Activated naive CD8-positive, alpha-beta T cell treated with anti-CD3 and anti-CD28 coated beads, Interleukin-2, amount 50 U/mL, for 16 hours (primary cell): ENCODE data around the gene ATF1.
A peak's percentile ranks its signal among the peaks of the same experiment; 100 is the strongest.
"Not testable (repeated sequence)": the region's sequence is repeated elsewhere in the genome, so short reads cannot be mapped to it uniquely, and the experiment has no call there.

ENCODE experiments used
- DNase-seq: peaks from one replicate; pipeline ENCODE4 v3.0.0-alpha.2; 2020; ENCODE audit warnings: low read depth, low spot score

Gene ATF1

GRCh38 chr12:50751948-50752721, 11.8 kb upstream of the ATF1 start:
- no peak for DNase-seq

DNA sequence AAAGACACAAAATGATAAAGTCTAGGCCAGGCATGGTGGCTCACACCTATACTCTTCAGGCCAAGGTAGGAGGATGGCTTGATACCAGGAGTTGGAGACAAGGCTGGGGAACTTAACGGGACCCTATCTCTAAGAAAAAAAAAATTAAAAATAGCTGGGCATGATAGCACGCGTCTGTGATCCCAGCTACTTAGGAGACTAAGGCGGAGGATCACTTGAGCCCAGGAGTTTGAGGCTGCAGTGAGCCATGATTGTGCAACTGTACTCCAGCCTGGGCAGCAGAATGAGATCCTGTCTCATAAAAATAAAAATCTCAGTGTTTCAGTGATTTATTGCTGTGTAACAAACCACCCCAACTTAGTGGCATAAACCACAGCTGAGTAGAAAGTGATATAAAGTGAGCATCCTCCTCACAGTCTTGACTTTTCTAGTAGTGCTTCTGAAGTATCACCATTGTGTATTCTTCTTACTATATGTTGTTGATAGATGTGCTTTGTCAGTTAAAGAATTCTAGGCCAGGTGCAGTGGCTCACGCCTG, 10.6 kb upstream of the ATF1 start:
- no peak for DNase-seq

GRCh38 chr12:50764286-50765094, 589 bp downstream of the ATF1 start:
- peak; percentile 55 for DNase-seq

- DNase-seq: no peak
Observed at GRCh38 chr12:50765095-50765911, 1.4 kb downstream of the ATF1 start.

- DNase-seq: no peak
Observed at GRCh38 chr12:50768391-50768790, 4.5 kb downstream of the ATF1 start.

- not testable (repeated sequence) for DNase-seq
Observed at GRCh38 chr12:50768813-50769212, 4.9 kb downstream of the ATF1 start.

GRCh38 chr12:50771409-50771808, 7.5 kb downstream of the ATF1 start:
- no peak for DNase-seq

GRCh38 chr12:50772470-50772869, 8.6 kb downstream of the ATF1 start:
- DNase-seq: no peak

- DNase-seq: no peak
Observed at GRCh38 chr12:50772877-50773276, 9.0 kb downstream of the ATF1 start.

- DNase-seq: no peak
Observed at GRCh38 chr12:50775251-50775650, 11.3 kb downstream of the ATF1 start.

- DNase-seq: no peak
Observed at GRCh38 chr12:50776749-50777728, 13.1 kb downstream of the ATF1 start.

DNA sequence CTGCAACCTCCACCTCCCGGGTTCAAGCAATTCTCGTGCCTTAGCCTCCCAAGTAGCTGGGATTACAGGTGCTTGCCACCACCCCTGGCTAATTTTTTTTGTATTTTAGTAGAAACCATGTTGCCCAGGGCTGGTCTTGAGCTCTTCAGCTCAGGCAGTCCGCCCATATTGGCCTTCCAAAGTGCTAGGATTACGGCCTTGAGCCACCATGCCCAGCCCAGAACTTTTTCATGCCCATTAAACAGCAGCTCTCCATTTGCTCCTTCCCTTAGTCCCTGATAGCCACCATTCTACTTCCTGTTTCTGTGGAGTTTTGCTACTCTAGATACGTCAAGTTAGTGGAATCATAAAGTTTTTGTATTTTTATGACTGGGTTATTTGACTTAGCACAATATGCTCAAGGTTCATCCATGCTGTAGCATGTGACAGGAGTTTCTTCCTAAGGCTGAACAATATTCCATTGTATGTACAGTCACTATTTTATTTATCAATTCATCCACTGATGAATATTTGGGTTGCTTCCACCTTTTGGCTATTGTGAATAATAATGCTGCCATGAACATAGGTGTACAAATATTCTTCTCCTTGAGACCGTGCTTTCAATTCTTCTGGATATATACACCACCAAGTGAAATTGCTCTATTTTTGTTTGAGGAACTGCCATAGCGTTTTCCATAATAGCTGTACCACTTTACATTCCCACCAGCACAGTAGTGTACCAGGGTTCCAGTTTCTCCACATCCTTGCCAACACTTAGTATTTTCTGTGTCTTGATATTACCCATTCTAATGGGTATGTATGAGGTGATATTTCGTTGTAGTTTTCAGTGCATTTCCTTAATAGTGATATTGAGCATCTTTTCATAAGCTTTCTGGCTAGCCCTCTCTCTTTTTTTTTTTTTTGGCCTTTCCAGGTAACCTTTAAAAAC, 15.0 kb downstream of the ATF1 start:
- DNase-seq: no peak

GRCh38 chr12:50780013-50780412, 16.1 kb downstream of the ATF1 start:
- DNase-seq: no peak

- DNase-seq: no peak
Observed at GRCh38 chr12:50784501-50784900, 20.6 kb downstream of the ATF1 start.

- no peak for DNase-seq
Observed at GRCh38 chr12:50785406-50786001, 21.6 kb downstream of the ATF1 start.

DNA sequence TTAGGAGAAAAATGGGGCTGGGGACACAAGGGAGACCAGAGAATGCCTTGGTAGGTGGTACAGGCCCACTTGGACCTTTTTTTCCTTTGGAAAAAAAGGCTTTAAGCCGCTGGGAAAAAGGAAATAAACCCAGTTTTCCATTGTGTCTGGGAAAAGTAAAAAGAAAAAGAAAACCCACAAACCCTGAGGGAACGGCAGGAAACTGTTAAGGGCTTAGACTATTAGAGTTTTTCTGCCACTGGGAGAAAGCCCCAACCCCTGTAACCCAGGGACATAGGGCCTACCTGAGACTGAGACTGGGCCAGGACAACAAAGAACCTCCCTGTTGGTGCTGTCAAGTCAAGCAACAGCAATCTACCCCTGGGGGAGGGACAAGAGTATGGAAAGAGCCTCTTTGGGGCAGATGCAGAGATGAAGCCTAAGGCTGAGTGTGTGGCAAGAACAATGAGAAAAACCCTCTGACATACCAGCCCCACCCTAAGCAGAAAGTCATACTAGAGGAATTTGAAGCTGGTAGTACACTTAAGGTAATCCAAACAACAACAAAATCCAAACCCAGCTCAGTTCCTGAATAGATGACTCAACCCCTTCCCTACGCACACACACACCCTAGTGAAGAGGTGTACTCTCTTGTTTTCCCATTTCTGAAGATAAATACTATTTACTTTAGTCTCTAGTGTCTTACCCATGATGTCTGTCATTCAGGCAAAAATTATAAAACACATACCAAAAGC, 22.8 kb downstream of the ATF1 start:
- no peak for DNase-seq

DNA sequence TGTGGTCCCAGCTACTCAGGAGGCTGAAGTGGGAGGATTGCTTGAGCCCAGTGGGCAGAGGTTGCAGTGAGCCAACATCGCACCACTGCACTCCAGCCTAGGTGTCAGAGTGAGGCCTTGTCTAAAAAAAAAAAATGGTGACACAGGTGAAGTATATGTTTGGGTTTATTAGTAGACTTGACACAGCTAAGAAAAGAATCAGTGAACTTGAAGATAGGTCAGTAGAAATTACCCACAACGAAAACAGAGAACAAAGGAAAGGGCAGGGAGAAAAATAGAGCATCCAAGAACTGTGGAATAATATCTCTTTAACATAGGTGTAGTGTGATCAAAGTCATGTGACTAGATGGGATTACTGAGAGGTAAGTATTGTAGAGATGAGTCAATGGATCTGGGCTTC, 23.7 kb downstream of the ATF1 start:
- no peak for DNase-seq

- DNase-seq: no peak
Observed at GRCh38 chr12:50788561-50788960, 24.7 kb downstream of the ATF1 start.
